ENCODE measurements around the gene KRTAP12-2.

Gene KRTAP12-2

GRCh38 chr21:44684483-44684882 is 17.8 kb upstream of the KRTAP12-2 start:
- CTCF ChIA-PET: no interaction called here
- no peak for DNase-seq (ENCODE audit: low spot score)
- POLR2A ChIA-PET (ENCODE audit: low non-redundant PET): no interaction called here
- TF ChIP-seq CTCF (conservative IDR thresholded peaks at IDR 0.05; ENCODE audit: low read depth): no peak
- no peak overlapping the region for H3K27ac ChIP-seq

- POLR2A ChIA-PET (ENCODE audit: low non-redundant PET): no interaction called here
- CTCF ChIA-PET: no interaction called here
- no peak for DNase-seq (ENCODE audit: low spot score)
- no peak overlapping the region for H3K27ac ChIP-seq
- no peak for TF ChIP-seq CTCF (conservative IDR thresholded peaks at IDR 0.05; ENCODE audit: low read depth)
Observed at GRCh38 chr21:44684077-44684476, 17.4 kb upstream of the KRTAP12-2 start.

GRCh38 chr21:44682580-44683151 is 15.9 kb upstream of the KRTAP12-2 start:
- no peak overlapping the region for H3K27ac ChIP-seq
- TF ChIP-seq CTCF (conservative IDR thresholded peaks at IDR 0.05; ENCODE audit: low read depth): no peak
- no peak for DNase-seq (ENCODE audit: low spot score)
- POLR2A ChIA-PET (ENCODE audit: low non-redundant PET): no interaction called here
- CTCF ChIA-PET: no interaction called here

GRCh38 chr21:44681861-44682579 is 15.3 kb upstream of the KRTAP12-2 start, which contains the start of gene KRTAP12-1:
Gene KRTAP12-1 (minus strand): TSS chr21:44682163. CDS start chr21:44682123, 40 bp downstream.
- no peak for TF ChIP-seq CTCF (conservative IDR thresholded peaks at IDR 0.05; ENCODE audit: low read depth)
- ChIA-PET POLR2A (ENCODE audit: low non-redundant PET) (no interaction called here), CTCF (no interaction called here)
- H3K27ac ChIP-seq: no peak within 1 kb of the TSS
- no peak for DNase-seq (ENCODE audit: low spot score)

DNA sequence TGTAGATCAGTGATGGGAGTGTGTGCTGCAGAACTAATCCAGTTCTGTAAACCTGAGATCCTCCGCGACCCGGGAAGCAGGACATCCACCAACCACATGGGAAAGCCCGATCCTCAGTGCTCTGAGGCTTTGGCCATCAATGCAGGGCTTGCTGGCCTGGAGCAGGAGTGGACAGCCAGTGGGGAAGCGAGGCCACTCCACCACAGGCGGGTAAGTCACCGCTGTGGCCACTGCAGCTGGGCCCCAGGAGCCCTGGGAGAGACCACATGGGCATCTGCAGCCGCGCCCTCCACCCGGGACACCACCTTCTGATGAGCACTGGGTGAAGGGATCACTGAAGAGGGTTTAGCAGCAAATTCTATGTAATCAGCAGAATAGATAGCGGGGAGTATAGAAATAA is 14.4 kb upstream of the KRTAP12-2 start:
- H3K27ac ChIP-seq: no peak overlapping the region
- no peak for DNase-seq (ENCODE audit: low spot score)
- POLR2A ChIA-PET (ENCODE audit: low non-redundant PET): no interaction called here
- no peak for TF ChIP-seq CTCF (conservative IDR thresholded peaks at IDR 0.05; ENCODE audit: low read depth)
- CTCF ChIA-PET: no interaction called here

DNA sequence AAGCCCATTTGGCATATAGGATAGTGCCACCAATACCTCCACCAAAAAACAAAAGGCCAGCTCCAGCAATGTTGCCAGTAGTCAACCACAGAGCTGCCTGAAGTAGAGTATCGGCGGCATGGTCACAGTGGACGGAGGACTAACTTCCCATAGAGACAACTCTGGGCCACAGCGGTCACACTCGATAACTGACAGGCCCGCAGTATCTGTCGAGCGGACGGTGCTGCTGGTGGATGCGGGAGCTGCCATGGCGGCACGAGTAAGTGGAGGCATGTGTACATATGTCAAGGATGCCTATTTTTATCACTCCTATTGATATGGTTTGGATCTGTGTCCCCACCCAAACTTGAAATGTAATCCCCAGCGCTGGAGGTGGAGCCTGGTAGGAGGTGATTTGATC is 11.2 kb upstream of the KRTAP12-2 start:
- no peak for TF ChIP-seq CTCF (conservative IDR thresholded peaks at IDR 0.05; ENCODE audit: low read depth)
- CTCF ChIA-PET: no interaction called here
- POLR2A ChIA-PET (ENCODE audit: low non-redundant PET): no interaction called here
- DNase-seq (ENCODE audit: low spot score): no peak
- no peak overlapping the region for H3K27ac ChIP-seq
